Ovary (tissue), 3 donors: ENCODE data around the gene SSRP1.

ENCODE experiments used
- POLR2A ChIP-seq: fragments of 450-650 bp; IDR thresholded peaks from one replicate; pipeline ENCODE4 v1.6.1; 2017; ENCODE audit warnings: antibody characterized with exemption, mild to moderate bottlenecking, moderate library complexity
- TF ChIP-seq, protein P1 (sequence below), 3 donors: fragments of 450-650 bp in 2 of 3; fragments of 200-600 bp in 1 of 3; IDR thresholded peaks; one replicate each; pipeline versions ENCODE4 v1.5.1 to v1.8.0; 2016 to 2022; ENCODE audit warnings: antibody characterized with exemption in 3 of 3, mild to moderate bottlenecking in 1 of 3
- donor health status: DM: no; HTN: no; CAD: no.

DNA sequence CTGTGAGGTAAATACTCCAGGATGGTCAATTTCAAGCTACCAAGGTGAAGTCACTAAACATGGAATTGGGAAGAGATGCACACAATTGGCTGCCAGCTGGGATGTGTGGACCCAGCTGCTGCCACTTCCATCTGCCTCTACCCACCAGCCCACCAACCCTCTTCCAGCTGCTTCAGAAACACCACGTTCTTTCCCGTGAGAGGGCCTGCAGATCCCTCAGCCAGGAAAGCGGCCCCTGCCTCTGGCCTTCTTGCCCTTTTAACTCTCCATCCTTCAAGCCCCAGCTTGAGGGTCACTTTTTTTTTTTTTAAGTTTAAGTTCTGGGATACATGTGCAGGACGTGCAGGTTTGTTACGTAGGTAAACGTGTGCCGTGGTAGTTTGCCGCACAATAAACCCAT, 25.3 kb upstream of the SSRP1 start:
- no peak for TF ChIP-seq POLR2A
- TF ChIP-seq, protein P1, sequence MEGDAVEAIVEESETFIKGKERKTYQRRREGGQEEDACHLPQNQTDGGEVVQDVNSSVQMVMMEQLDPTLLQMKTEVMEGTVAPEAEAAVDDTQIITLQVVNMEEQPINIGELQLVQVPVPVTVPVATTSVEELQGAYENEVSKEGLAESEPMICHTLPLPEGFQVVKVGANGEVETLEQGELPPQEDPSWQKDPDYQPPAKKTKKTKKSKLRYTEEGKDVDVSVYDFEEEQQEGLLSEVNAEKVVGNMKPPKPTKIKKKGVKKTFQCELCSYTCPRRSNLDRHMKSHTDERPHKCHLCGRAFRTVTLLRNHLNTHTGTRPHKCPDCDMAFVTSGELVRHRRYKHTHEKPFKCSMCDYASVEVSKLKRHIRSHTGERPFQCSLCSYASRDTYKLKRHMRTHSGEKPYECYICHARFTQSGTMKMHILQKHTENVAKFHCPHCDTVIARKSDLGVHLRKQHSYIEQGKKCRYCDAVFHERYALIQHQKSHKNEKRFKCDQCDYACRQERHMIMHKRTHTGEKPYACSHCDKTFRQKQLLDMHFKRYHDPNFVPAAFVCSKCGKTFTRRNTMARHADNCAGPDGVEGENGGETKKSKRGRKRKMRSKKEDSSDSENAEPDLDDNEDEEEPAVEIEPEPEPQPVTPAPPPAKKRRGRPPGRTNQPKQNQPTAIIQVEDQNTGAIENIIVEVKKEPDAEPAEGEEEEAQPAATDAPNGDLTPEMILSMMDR (IDR thresholded peaks at IDR 0.05), result no peak
